Transverse colon (tissue), 3 donors: Measurements from ENCODE around the gene TLDC2.

Source experiments
- EP300 ChIP-seq: sonication (generic); formaldehyde crosslinking; IDR thresholded peaks from one replicate; pipeline ENCODE4 v1.6.1; 2017; ENCODE audit warnings: antibody characterized with exemption, low read depth
- TF ChIP-seq, protein P1 (sequence below), 5 experiments: fragments of 200-600 bp in 3 of 5; fragments of 450-650 bp in 2 of 5; sonication (generic) in 3 of 5; IDR thresholded peaks; 1 replicate in 2 of 5; 2 replicates in 3 of 5; pipeline ENCODE4 v1.5.1; 2016 to 2017; ENCODE audit warnings: antibody characterized with exemption in 5 of 5, inconsistent platforms in 3 of 5, mild to moderate bottlenecking in 2 of 5, moderate library complexity in 1 of 5

DNA sequence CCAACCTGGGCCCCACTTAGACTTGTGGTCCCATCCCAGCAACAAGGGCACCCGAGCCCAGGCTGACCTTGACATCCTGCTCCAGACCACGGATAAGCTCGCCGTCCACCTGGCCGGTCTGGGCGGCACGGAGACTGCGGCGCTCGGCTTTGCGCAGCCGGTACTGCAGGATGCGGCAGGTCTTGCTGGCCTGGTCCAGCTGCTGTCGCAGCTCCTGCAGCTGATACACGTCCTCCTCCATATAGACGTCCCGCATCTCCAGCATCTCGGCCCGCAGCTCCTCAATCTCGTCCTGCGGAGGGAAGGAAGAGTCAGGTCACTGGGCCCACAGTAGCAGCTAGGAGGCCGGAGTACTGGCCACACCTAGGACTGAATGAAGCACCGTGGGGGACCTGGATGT, 36.8 kb upstream of the TLDC2 start:
- TF ChIP-seq, protein P1, sequence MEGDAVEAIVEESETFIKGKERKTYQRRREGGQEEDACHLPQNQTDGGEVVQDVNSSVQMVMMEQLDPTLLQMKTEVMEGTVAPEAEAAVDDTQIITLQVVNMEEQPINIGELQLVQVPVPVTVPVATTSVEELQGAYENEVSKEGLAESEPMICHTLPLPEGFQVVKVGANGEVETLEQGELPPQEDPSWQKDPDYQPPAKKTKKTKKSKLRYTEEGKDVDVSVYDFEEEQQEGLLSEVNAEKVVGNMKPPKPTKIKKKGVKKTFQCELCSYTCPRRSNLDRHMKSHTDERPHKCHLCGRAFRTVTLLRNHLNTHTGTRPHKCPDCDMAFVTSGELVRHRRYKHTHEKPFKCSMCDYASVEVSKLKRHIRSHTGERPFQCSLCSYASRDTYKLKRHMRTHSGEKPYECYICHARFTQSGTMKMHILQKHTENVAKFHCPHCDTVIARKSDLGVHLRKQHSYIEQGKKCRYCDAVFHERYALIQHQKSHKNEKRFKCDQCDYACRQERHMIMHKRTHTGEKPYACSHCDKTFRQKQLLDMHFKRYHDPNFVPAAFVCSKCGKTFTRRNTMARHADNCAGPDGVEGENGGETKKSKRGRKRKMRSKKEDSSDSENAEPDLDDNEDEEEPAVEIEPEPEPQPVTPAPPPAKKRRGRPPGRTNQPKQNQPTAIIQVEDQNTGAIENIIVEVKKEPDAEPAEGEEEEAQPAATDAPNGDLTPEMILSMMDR (IDR thresholded peaks at IDR 0.05) = no peak
- no peak for TF ChIP-seq EP300
